Prostate gland (tissue), 2 donors: ENCODE data around the gene CCDC185. TPM values are rescaled to one million over a fixed set of nuclear protein-coding genes. Genes with fewer than 3 reads are reported as not detected.

ENCODE experiments used
- DNase-seq: peaks from one replicate; pipeline ENCODE4 v3.0.0-alpha.2; 2019; ENCODE audit warnings: low spot score
- H3K27ac ChIP-seq, 2 donors: fragments of 200-600 bp; sonication (generic); 2 replicates each; pipeline ENCODE4 v1.5.1; 2017 to 2019
- H3K27me3 ChIP-seq: fragments of 200-600 bp; sonication (generic); replicated peaks from 2 replicates; pipeline ENCODE4 v1.5.1; 2019; ENCODE audit not compliant: insufficient read depth
- H3K36me3 ChIP-seq, 2 donors: fragments of 200-600 bp; sonication (generic); 1 replicate in 1 of 2; 2 replicates in 1 of 2; pipeline versions ENCODE4 v1.5.1 to v1.8.1; 2017 to 2019
- H3K4me1 ChIP-seq: fragments of 200-600 bp; sonication (generic); replicated peaks from 2 replicates; pipeline ENCODE4 v1.5.1; 2019
- H3K4me3 ChIP-seq, 2 donors: fragments of 200-600 bp; sonication (generic); 2 replicates each; pipeline ENCODE4 v1.5.1; 2017 to 2019
- H3K9me3 ChIP-seq: fragments of 200-600 bp; sonication (generic); 2 replicates; pipeline ENCODE4 v1.5.1; 2017
- CTCF ChIP-seq, 4 experiments: fragments of 200-600 bp in 2 of 4; fragments of 450-650 bp in 2 of 4; sonication (generic) in 2 of 4; IDR thresholded peaks; 1 replicate in 3 of 4; 2 replicates in 1 of 4; pipeline ENCODE4 v1.5.1; 2016 to 2019; ENCODE audit warnings: antibody characterized with exemption in 4 of 4, mild to moderate bottlenecking in 2 of 4, moderate library complexity in 2 of 4
- POLR2A ChIP-seq: fragments of 450-650 bp; IDR thresholded peaks from one replicate; pipeline ENCODE4 v1.6.1; 2016; ENCODE audit warnings: antibody characterized with exemption, mild to moderate bottlenecking
- POLR2AphosphoS5 ChIP-seq: sonication (generic); formaldehyde crosslinking; IDR thresholded peaks from one replicate; pipeline ENCODE4 v1.6.1; 2017; ENCODE audit warnings: antibody characterized with exemption
- WGBS: methylation state at CpG from one replicate; pipeline ENCODE4 v1.1.5; 2018; 5-methylcytosine and 5-hydroxymethylcytosine counted together
- intact Hi-C: fragments of 100-400 bp; cut with DNase I; formaldehyde crosslinking; loops from one replicate; pipeline ENCODE4 v1.14.2; 2022
- small RNA-seq, 2 donors: library from RNA; depleted of rRNA; stranded (forward); fragments of <200 nt; gene quantifications; one replicate each; pipeline ENCODE3, GENCODE V24; 2016
- total RNA-seq, 2 donors: library from RNA; depleted of rRNA; stranded (reverse); fragments of >200 nt; gene quantifications; one replicate each; pipeline ENCODE4 v1.1.0, GENCODE V29; 2016

Gene CCDC185
- total RNA-seq, 2 donors from 2014 or later: 2.7 TPM; not detected in 1

GRCh38 chr1:223429821-223430220, 36.6 kb downstream of the CCDC185 start:
- TF ChIP-seq CTCF (IDR thresholded peaks at IDR 0.05) (no peak), POLR2A (no peak), POLR2AphosphoS5 (no peak)
- Histone ChIP-seq H3K4me3 (no peak overlapping the region), H3K27ac (no peak overlapping the region), H3K27me3 (no peaks in the 10 kb centered on the region), H3K36me3 (no peaks in the 10 kb centered on the region), H3K9me3 (no peaks in the 10 kb centered on the region), H3K4me1 (no peaks in the 10 kb centered on the region)
- 17% methylated on average over 1 of the region's 1 CpG for WGBS
- intact Hi-C loops: no loop called here
- no peak for DNase-seq

- intact Hi-C loops: no loop called here
- H3K27me3 ChIP-seq: no peaks in the 10 kb centered on the region
- H3K4me3 ChIP-seq: no peak overlapping the region
- no peaks in the 10 kb centered on the region for H3K36me3 ChIP-seq
- no peak for DNase-seq
- no peak overlapping the region for H3K27ac ChIP-seq
- H3K9me3 ChIP-seq: no peaks in the 10 kb centered on the region
- WGBS: 25% methylated on average over 1 of the region's 1 CpG
- no peaks in the 10 kb centered on the region for H3K4me1 ChIP-seq
- no peak for TF ChIP-seq POLR2AphosphoS5
- no peak for TF ChIP-seq POLR2A
- no peak for TF ChIP-seq CTCF (IDR thresholded peaks at IDR 0.05)
These were observed 37.0 kb downstream of the CCDC185 start for GRCh38 chr1:223430236-223430635.

- DNase-seq: no peak
- WGBS: 84% methylated on average over 3 of the region's 3 CpGs
- no peak overlapping the region for H3K27ac ChIP-seq
- no peak overlapping the region for H3K4me3 ChIP-seq
- H3K36me3 ChIP-seq: no peaks in the 10 kb centered on the region
- TF ChIP-seq POLR2A: no peak
- TF ChIP-seq CTCF (IDR thresholded peaks at IDR 0.05): no peak
- TF ChIP-seq POLR2AphosphoS5: no peak
- intact Hi-C loops: no loop called here
- no peaks in the 10 kb centered on the region for H3K4me1 ChIP-seq
- no peaks in the 10 kb centered on the region for H3K9me3 ChIP-seq
- H3K27me3 ChIP-seq: no peaks in the 10 kb centered on the region
These were observed 43.9 kb downstream of the CCDC185 start for GRCh38 chr1:223437151-223437550.

GRCh38 chr1:223443397-223443796, 50.2 kb downstream of the CCDC185 start:
- WGBS: 96% methylated on average over 1 of the region's 1 CpG
- Histone ChIP-seq H3K36me3 (no peaks in the 10 kb centered on the region), H3K27me3 (no peaks in the 10 kb centered on the region), H3K4me3 (no peak overlapping the region), H3K9me3 (no peaks in the 10 kb centered on the region), H3K27ac (no peak overlapping the region), H3K4me1 (no peaks in the 10 kb centered on the region)
- intact Hi-C loops: no loop called here
- DNase-seq: no peak
- TF ChIP-seq POLR2AphosphoS5 (no peak), CTCF (IDR thresholded peaks at IDR 0.05) (no peak), POLR2A (no peak)

GRCh38 chr1:223444411-223444810, 51.2 kb downstream of the CCDC185 start:
- WGBS: 59% methylated on average over 7 of the region's 7 CpGs
- no peaks in the 10 kb centered on the region for H3K27me3 ChIP-seq
- intact Hi-C loops: no loop called here
- no peak overlapping the region for H3K4me3 ChIP-seq
- H3K36me3 ChIP-seq: no peaks in the 10 kb centered on the region
- DNase-seq: no peak
- no peak overlapping the region for H3K27ac ChIP-seq
- TF ChIP-seq POLR2AphosphoS5: no peak
- no peak for TF ChIP-seq CTCF (IDR thresholded peaks at IDR 0.05)
- TF ChIP-seq POLR2A: no peak
- no peaks in the 10 kb centered on the region for H3K4me1 ChIP-seq
- H3K9me3 ChIP-seq: no peaks in the 10 kb centered on the region

Small RNA genes within 50 kb of the gene (small RNA-seq; reads per million reads assigned to genes)
- 0 reads per million in 2 donors for gene RNU4-57P

Other genes starting within 250 kb of the CCDC185 start
- gene SUSD4, start 29.2 kb upstream of the CCDC185 start, total RNA-seq: 10 to 100 TPM; 10.7 to 26.7 TPM